HepG2 (cell line): ENCODE measurements around the gene PACS2.

Experiments
- CTCF ChIP-seq: sonication (generic); formaldehyde crosslinking; IDR thresholded peaks from 2 replicates; pipeline ENCODE4 v1.5.0; 2020; ENCODE audit warnings: mild to moderate bottlenecking, missing genetic modification reagents, moderate library complexity
- EED ChIP-seq: sonication (generic); formaldehyde crosslinking; IDR thresholded peaks from 2 replicates; pipeline ENCODE4 v1.5.0; 2020; ENCODE audit warnings: mild to moderate bottlenecking, missing genetic modification reagents
- ERF ChIP-seq: IDR thresholded peaks from 2 replicates; pipeline ENCODE4 v1.6.1; 2018; ENCODE audit warnings: missing biosample characterization, missing genetic modification reagents
- PHB2 ChIP-seq: fragments of 450-650 bp; IDR thresholded peaks from 2 replicates; pipeline ENCODE4 v1.6.1; 2018; ENCODE audit not compliant: partially characterized antibody
- POLR2A ChIP-seq, 2 experiments: IDR thresholded peaks; 2 replicates each; pipeline ENCODE4 v1.6.1; 2011; ENCODE audit warnings: low read depth in 2 of 2, low read length in 2 of 2, mild to moderate bottlenecking in 1 of 2, moderate library complexity in 1 of 2; ENCODE audit not compliant: insufficient read depth in 1 of 2
- SIN3A ChIP-seq: IDR thresholded peaks from 2 replicates; pipeline ENCODE4 v1.6.1; 2011; ENCODE audit warnings: low read depth, mild to moderate bottlenecking, control low read depth, low read length, borderline replicate concordance
- TCF12 ChIP-seq, 2 experiments: fragments of 450-650 bp in 1 of 2; sonication (generic) in 1 of 2; formaldehyde crosslinking in 1 of 2; IDR thresholded peaks; 2 replicates each; pipeline versions ENCODE4 v1.6.1 to v1.8.0; 2017 to 2022; ENCODE audit warnings: antibody characterized with exemption in 1 of 2, mild to moderate bottlenecking in 1 of 2, missing genetic modification reagents in 1 of 2, moderate library complexity in 1 of 2
- TF ChIP-seq, protein P1 (sequence below): sonication (generic); formaldehyde crosslinking; IDR thresholded peaks from 2 replicates; pipeline ENCODE4 v1.4.0; 2020; ENCODE audit warnings: missing genetic modification reagents, mild to moderate bottlenecking, borderline replicate concordance

- TF ChIP-seq PHB2 (no peak), CTCF (CRISPR knock-in tag) (no peak), POLR2A (IDR thresholded peaks at IDR 0.05; ENCODE audit: insufficient read depth in 1 of 2, low read depth in 2 of 2, low read length in 2 of 2) (no peak), SIN3A (no peak), EED (no peak), TCF12 (IDR thresholded peaks at IDR 0.05) (no peak), TCF12 (CRISPR knock-in tag; IDR thresholded peaks at IDR 0.05) (no peak), ERF (no peak)
- TF ChIP-seq, protein P1, sequence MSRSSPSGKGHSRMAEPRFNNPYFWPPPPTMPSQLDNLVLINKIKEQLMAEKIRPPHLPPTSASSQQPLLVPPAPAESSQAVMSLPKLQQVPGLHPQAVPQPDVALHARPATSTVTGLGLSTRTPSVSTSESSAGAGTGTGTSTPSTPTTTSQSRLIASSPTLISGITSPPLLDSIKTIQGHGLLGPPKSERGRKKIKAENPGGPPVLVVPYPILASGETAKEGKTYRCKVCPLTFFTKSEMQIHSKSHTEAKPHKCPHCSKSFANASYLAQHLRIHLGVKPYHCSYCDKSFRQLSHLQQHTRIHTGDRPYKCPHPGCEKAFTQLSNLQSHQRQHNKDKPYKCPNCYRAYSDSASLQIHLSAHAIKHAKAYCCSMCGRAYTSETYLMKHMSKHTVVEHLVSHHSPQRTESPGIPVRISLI (CRISPR knock-in tag): no peak
Observed at GRCh38 chr14:105336477-105337287, 22.1 kb downstream of the PACS2 start.
